Daoy (cell line): ENCODE results near the gene SLC13A3. TPM values are rescaled to one million over a fixed set of nuclear protein-coding genes. Genes with fewer than 3 reads are reported as not detected.
"Not testable (repeated sequence)": the region's sequence is repeated elsewhere in the genome, so short reads cannot be mapped to it uniquely, and the experiment has no call there.

Source experiments
- DNase-seq: peaks from one replicate; pipeline ENCODE4 v3.0.0-alpha.2; 2015; ENCODE audit warnings: low read depth
- total RNA-seq: library from RNA; depleted of rRNA; stranded (reverse); fragments of >200 nt; shearing (Covaris generic); gene quantifications from 2 replicates; pipeline ENCODE4 v1.2.3, GENCODE V29; 2014

The SLC13A3 gene
- total RNA-seq, 1 experiment from 2014 or later, result 0.11 TPM

DNA sequence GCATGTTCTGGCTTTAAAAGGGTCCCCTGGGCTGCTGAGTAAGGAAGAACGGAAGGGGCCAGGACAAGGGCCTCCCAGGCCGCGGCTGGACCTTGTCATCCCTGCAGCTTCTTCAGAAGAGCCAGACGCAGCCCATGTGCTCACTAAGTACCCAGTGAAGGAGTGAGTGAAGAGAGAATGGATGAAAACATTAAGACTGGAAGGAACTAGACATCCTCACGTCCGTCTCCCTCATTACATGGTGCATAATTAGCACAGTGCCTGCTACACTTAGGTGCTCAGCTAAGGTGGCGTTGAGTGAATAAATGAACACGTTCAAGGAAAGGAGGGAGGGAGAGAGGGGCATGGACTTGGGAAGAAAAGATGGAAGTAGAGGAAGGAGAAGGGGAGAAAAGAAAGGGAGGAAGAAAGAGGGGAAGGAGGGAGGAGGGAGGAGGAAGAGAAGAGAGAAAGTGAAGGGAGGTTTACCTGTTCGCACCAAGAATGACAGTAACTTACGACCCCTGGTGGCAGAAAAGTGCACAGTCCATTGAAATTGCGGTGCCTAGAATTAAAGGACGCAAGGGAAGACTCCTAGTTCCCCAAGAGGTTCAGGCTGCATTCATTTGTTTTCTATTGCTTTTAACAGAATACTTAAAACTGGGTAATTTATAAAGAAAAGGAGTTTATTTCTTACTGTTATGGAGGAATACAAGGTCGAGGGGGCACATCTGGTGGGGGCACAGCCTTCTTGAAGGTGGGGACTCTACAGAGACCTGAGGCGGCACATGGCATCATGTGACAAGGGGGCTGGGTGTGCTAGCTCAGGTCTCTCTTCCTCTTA lies 30.0 kb upstream of the SLC13A3 start:
- DNase-seq, result peak; percentile 41

- no peak for DNase-seq
These were observed 29.4 kb upstream of the SLC13A3 start for GRCh38 chr20:46680684-46681031.

GRCh38 chr20:46678516-46678915 lies 27.3 kb upstream of the SLC13A3 start:
- no peak for DNase-seq

DNA sequence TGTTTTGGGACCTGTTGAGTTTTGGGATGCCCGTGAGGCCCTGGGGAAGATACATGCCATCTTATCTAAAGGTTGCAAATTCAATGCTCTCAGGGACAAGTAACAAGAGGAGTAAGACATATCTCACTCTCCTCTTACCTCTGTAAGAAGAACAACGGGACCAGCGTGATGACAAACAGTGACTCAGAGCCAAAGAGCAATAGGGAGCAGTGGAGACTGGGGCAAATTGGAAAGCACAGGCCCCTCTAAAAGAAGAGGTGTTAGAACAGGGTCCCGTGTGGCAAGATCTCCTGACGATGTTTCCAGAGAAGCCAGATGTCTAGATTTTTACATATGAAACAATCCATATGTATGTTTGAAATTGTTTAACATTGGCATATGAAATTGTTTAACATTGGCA lies 26.3 kb upstream of the SLC13A3 start:
- DNase-seq, result no peak

GRCh38 chr20:46676649-46677316 lies 25.5 kb upstream of the SLC13A3 start:
- DNase-seq, result not testable (repeated sequence)

- DNase-seq, result no peak
These were observed 23.2 kb upstream of the SLC13A3 start for GRCh38 chr20:46674253-46675083.

GRCh38 chr20:46673394-46674252 lies 22.4 kb upstream of the SLC13A3 start:
- no peak for DNase-seq

DNA sequence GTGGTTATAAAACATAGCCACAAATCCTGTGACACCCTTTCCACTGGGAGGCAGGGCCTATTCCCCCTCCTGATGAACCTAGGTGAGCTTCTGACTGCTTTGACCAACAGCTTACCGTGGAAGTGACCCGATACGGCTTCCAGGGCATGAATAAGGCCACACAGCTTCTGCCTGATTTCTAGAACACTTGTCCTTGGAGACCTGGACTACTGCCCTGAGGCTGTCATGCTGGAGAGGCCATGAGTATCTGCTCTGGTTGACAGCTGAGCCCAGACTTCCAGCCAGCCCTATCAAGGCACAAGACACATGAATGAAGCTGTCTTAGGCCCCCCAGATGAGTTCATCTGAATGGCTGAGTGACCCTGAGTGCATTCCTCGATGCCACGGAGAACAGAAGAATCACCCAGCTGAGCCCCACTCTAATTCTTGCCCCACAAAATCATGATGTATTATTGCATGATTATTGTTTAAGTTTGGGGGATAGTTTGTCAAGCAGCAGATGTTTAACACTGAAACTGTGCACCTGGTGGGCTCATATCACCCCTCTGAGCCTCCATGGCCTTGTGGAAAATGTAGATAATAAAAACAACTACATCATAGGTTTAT lies 21.4 kb upstream of the SLC13A3 start:
- no peak for DNase-seq

DNA sequence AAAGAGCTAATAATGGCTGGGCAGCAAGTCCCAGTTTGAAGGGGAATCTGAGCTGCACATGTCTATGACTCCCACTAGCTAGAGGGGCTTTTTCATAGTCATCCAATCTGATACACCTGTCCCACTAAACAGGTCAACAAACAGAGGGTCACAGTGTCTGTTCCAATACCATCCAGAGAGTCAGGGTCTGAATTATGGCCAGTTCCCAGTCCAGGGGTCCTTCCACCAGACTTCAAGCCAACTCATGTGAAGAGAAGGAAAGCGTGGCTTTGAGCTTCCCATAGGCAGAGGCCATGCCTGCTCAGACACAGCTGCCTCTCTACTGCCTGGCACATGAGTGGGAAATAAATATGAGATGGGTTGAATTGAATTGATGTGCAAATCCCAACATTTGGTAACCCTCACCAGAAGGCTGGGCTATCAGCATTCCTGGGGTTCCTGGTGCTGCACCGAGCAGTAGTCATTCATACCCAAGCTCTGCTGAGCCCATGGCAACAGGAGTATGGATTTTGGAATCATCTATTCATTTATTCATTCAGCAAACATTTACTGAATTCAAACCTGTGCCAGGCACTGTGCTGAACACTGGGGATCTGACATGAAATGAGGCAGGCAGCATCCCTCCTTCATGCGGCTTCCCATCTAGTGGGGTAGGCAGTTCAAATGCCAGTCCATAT lies 20.7 kb upstream of the SLC13A3 start:
- no peak for DNase-seq

DNA sequence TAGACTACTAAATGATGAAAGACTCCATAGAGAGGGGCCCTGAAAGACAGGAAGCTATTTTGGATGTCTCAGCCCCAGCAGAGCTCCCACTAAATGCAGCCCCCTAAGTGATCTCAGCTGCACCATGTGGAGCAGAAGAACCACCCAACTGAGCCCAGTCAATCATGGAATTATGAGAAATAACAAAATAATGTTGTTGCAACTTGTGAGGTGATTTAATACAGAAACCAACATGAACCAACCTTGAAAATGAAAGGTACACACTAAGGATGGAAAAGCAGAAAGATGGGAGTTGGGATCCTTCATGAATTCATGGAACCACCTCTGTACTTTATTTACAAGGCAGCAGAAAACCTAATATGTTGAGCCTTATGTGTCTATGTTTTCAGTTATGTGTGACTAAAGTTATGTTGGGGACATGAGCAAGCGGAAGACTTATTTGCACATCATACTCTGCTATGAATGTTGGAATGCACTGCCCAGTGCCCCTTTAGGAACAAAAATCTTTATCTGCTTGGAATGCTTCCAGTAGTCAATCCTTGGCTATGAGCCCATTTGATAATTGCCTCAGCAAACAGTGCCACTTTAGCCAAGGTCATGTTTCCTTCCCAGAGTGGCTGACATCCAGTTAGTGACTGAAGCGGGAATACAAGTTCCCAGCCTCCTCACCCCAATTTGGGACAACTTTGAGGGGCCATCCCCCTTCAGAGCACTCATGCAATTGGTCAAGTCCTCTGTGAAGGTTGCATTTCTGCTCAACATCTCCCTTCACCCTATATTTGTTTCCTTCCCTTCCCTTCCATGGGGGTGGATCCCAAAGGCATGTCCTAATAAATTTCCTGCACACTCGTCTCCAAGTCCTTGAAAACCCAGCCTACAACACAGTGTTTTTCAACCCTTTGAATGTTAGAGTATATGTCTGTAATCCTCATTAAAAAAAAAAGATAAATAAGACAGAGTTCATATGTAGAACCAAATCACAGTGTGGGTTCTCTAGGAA lies 19.6 kb upstream of the SLC13A3 start:
- no peak for DNase-seq

DNA sequence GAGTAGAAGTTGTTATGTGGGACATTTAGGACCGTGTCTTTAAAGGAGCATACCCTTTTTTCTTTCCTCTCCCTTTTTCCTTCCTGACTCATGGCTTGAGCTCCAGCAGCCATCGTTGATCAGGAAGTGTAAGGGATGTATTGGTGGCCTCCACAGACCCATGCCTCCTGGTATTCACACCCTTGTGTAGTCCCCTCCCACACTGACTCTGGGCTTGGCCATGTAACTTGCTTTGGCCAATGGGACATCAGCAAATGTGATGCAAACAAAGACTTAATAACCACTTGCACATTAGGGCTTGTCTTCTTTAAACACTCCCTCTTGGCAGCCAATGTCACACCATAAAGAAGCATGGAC lies 18.9 kb upstream of the SLC13A3 start:
- no peak for DNase-seq

DNA sequence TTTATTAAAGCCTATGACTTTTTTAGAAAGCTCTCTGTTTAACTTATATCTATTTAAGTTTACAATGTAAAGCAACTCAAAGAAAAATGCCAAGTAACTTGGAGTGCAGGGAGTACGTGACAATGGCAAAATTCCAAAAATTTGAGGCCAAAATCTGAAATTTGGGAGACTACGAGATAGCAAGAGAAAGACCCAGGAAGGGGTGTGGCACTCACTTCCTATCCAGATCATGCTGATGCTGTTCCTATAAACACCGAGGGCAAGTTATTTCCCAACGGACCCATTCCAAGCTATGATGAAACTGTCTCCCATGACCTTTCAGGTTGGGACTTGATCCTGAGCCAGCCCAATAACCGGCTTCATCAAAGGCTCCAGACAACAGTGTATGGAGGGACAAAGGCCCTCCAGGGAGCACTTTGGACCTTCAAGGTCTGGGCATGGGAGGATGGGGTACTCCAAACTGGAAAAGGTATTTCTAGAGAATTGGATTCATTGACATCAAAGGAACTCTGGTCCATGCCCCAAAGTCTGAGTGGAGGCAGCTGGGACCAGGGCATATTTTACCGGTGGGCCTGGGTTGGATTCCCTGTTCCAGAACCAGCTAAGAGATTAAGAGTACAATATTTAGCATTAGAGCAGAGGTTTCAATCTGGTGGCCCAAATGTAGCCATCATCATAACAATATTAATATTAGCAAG lies 15.7 kb upstream of the SLC13A3 start:
- DNase-seq, result no peak

DNA sequence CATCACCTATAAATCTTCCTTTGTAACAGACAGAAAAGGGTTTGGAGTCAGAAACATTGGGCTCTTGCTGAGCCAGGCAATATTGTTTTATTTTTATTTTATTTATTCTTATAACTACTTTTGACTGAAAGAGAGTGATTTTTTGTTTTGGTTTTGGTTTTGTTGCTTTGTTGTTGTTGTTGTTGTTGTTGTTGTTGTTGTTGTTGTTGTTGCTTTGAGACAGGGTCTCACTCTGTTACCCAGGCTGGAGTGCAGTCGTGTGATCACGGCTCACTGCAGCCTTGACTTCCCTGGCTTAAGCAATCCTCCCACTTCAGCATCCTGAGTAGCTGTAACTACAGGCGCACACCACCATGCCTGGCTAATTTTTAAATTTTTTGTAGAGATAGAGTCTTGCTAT lies 15.0 kb upstream of the SLC13A3 start:
- no peak for DNase-seq

DNA sequence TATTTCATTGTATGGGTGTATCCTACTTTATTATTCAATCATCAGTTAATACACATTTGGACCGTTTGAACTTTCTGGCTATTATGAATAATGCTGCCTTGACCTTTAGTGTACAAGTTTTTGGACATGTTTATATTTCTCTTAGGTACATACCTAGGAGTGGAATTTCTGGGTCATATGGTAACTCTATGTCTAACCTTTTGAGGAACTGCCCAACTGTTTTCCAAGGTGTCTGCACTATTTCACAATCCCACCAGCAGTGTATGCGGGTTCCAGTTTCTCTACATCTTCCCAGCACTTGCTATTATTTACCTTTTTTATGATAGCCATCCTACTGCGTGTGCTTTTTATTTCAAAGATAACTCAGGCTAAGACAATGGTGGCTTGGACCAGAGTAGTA lies 14.3 kb upstream of the SLC13A3 start:
- no peak for DNase-seq

- no peak for DNase-seq
These were observed 12.3 kb upstream of the SLC13A3 start for GRCh38 chr20:46663531-46663930.

GRCh38 chr20:46661659-46662058 lies 10.4 kb upstream of the SLC13A3 start:
- no peak for DNase-seq

GRCh38 chr20:46660487-46660886 lies 9.2 kb upstream of the SLC13A3 start:
- no peak for DNase-seq

DNA sequence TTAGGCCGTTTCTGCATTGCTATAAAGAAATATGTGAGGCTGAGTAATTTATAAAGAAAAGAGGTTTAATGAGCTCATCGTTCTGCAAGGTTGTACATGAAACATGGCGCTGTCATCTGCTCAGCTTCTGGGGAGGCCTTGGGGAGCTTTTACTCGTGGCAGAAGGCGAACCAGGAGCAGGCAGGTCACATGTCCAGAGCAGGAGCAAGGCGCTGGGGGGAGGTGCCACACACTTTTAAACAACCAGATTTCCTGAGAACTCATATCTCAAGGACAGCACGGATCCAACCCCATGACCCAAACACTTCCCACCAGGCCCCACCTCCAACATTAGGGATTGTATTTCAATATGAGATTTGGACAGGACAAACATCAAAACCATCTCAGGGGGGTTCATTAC lies 6.4 kb upstream of the SLC13A3 start:
- no peak for DNase-seq

DNA sequence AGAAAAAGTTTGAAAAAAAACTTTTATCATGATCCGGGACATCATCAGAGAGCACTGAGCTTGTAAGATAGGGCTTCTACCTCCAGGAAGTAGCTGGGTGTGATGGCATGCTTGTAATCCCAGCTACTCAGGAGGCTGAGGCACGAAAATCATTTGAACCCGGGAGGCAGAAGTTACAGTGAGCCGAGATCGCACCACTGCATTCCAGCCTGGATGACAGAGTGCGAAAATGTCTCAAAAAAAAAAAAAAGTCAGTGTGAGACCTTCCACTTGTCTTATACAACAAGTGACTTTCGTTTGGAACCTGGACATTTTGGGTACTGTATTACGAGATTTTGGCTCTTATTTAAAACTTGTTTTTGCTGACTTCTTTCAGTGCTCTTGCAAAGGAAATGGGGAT lies 5.9 kb upstream of the SLC13A3 start:
- DNase-seq, result no peak
